NCI-H2196 (cell line): ENCODE measurements around the gene VAMP8.
"Not testable (repeated sequence)": the region's sequence is repeated elsewhere in the genome, so short reads cannot be mapped to it uniquely, and the experiment has no call there.

ENCODE experiments used
- DNase-seq: peaks from one replicate; lab custom pipeline; 2025; ENCODE audit not compliant: unreplicated experiment; lab: John Stamatoyannopoulos, UW

VAMP8 gene

GRCh38 chr2:85577386-85578242 is at the start of gene VAMP8:
Gene VAMP8 (plus strand): TSS chr2:85577586. CDS start chr2:85577647, 61 bp downstream.
- no peak for DNase-seq

GRCh38 chr2:85527787-85528186 is 49.6 kb upstream of the VAMP8 start:
- DNase-seq = no peak

- no peak for DNase-seq
These were observed 49.0 kb upstream of the VAMP8 start for GRCh38 chr2:85528355-85528754.

GRCh38 chr2:85529809-85530208 is 47.6 kb upstream of the VAMP8 start:
- no peak for DNase-seq

- no peak for DNase-seq
These were observed 45.8 kb upstream of the VAMP8 start for GRCh38 chr2:85531589-85531988.

GRCh38 chr2:85534099-85534498 is 43.3 kb upstream of the VAMP8 start:
- DNase-seq = no peak

- no peak for DNase-seq
These were observed 42.5 kb upstream of the VAMP8 start for GRCh38 chr2:85534881-85535280.

GRCh38 chr2:85536479-85536878 is 40.9 kb upstream of the VAMP8 start:
- DNase-seq = no peak

- DNase-seq = no peak
These were observed 39.5 kb upstream of the VAMP8 start for GRCh38 chr2:85537600-85538506.

GRCh38 chr2:85538507-85539360 is 38.7 kb upstream of the VAMP8 start, which contains the start of gene MAT2A:
Gene MAT2A (plus strand): TSS chr2:85539168. CDS start chr2:85539288, 120 bp downstream.
- DNase-seq = peak; percentile 75

- no peak for DNase-seq
These were observed 37.8 kb upstream of the VAMP8 start for GRCh38 chr2:85539361-85540132.

GRCh38 chr2:85540133-85540648 is 37.2 kb upstream of the VAMP8 start:
- no peak for DNase-seq

- DNase-seq = no peak
These were observed 36.1 kb upstream of the VAMP8 start for GRCh38 chr2:85541262-85541661.

- no peak for DNase-seq
These were observed 35.5 kb upstream of the VAMP8 start for GRCh38 chr2:85541753-85542457.

- DNase-seq = no peak
These were observed 34.6 kb upstream of the VAMP8 start for GRCh38 chr2:85542777-85543176.

- DNase-seq = not testable (repeated sequence)
These were observed 33.1 kb upstream of the VAMP8 start for GRCh38 chr2:85544254-85544691.

GRCh38 chr2:85544915-85545779 is 32.2 kb upstream of the VAMP8 start:
- DNase-seq = not testable (repeated sequence)

- no peak for DNase-seq
These were observed 31.6 kb upstream of the VAMP8 start for GRCh38 chr2:85545780-85546240.
